GM12892 (cell line): ENCODE data around the gene PLBD1.

Source experiments
- POLR2AphosphoS5 ChIP-seq: IDR thresholded peaks from 2 replicates; pipeline ENCODE4 v1.6.1; 2011; ENCODE audit warnings: low read depth, low read length, control low read depth
- TAF1 ChIP-seq: IDR thresholded peaks from 2 replicates; pipeline ENCODE4 v1.6.1; 2011; ENCODE audit warnings: low read depth, mild to moderate bottlenecking, control low read depth, low read length, borderline replicate concordance

- TF ChIP-seq POLR2AphosphoS5 (no peak), TAF1 (no peak)
Observed at GRCh38 chr12:14575585-14575984, 7.9 kb upstream of the PLBD1 start.
